Iris pigment epithelial cell (primary cell): ENCODE measurements around the gene ADGRD2.
"Not testable (repeated sequence)": the region's sequence is repeated elsewhere in the genome, so short reads cannot be mapped to it uniquely, and the experiment has no call there.

Experiments
- DNase-seq: peaks from one replicate; pipeline ENCODE4 v3.0.0-alpha.2; 2011; ENCODE audit warnings: low read depth

ADGRD2 gene

DNA sequence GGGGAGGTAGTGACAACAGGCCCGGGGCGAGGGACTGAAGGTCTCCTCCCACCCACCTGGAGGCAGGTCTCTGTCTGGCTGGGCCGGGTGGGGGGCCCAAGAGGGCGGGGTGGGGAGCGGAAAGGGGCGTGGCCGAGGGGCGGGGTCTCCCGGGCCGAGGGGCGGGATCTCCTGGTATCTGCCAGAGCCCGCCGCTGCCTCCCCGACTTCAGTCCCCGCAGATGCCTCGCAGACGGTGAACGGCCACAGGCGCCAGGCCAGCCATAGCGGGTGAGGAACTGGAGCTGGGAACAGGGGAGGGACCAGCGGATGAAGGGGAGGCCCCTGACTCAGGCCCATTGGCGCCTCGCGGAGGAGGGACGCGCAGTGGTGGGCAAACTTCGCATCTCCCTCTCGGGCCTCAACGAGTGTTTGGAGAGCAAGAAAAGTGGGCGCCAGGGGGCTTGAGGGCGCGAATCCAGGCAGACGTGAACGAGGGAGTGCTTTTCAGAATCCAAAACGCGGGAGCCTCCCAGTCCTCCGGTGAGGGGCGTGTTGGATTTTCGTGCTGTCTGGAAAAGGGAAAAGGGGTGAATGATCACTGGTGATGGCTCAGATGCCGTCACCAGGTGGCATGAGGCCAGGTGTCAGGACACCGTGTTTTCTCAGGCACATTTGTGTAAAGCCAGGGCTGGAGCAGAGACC is at the start of gene ADGRD2:
Gene ADGRD2, plus strand, starts transcription at position 211 of the 684 bp plus-strand sequence. CDS start 1,216 bp downstream, outside the sequence.
- peak; percentile 8 for DNase-seq

- no peak for DNase-seq
These were observed 47.0 kb upstream of the ADGRD2 start for GRCh38 chr9:124403246-124403645.

DNA sequence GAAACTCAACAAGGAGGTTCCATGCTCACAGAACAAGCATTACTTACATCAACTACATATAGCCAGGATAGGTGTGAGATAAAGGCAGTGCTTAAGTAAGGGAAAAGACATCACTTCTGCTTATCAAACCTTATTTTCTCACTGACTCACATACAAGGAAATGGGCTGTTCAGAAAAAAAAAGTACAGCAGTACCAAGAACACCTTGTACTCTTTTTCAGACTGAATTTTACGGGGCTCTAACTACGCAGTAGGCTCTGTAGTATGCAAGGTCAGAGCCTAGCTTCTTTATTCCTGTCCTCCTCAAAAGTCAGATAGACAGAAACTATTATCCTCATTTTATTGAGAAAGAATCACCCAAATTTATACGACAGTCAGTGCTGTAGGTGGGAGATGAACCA is 40.8 kb upstream of the ADGRD2 start:
- DNase-seq, result no peak

DNA sequence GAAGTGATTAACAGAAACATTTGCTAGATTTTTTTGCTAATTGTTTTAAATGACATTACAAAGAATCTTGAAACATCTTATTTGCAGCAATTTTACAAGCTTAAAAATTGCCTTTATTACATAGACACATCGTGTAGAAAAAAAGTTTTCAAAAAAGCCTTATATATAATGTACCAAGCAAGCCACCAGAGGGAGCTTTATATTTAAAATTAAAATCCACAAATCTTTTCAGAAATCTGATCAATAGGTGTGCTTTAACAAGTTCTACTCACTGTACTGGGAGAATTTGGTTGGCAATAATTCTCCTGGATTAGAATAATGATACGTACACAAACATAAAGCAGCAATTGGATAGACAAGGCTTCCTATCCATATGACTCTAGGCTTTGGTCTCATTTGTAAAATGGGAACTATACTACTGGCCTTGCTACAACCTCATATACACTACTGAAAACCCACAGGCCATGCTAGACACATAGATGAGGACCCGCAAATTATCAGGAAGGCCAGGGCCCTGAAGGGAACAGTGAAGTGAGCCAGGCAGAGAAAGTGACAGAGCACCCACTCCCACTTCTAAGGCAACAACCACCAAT is 39.8 kb upstream of the ADGRD2 start:
- no peak for DNase-seq

GRCh38 chr9:124411514-124412227 is 38.6 kb upstream of the ADGRD2 start:
- DNase-seq, result peak; percentile 91

GRCh38 chr9:124412228-124412575 is 38.0 kb upstream of the ADGRD2 start:
- DNase-seq, result peak; percentile 36

- no peak for DNase-seq
These were observed 35.6 kb upstream of the ADGRD2 start for GRCh38 chr9:124414612-124415011.

DNA sequence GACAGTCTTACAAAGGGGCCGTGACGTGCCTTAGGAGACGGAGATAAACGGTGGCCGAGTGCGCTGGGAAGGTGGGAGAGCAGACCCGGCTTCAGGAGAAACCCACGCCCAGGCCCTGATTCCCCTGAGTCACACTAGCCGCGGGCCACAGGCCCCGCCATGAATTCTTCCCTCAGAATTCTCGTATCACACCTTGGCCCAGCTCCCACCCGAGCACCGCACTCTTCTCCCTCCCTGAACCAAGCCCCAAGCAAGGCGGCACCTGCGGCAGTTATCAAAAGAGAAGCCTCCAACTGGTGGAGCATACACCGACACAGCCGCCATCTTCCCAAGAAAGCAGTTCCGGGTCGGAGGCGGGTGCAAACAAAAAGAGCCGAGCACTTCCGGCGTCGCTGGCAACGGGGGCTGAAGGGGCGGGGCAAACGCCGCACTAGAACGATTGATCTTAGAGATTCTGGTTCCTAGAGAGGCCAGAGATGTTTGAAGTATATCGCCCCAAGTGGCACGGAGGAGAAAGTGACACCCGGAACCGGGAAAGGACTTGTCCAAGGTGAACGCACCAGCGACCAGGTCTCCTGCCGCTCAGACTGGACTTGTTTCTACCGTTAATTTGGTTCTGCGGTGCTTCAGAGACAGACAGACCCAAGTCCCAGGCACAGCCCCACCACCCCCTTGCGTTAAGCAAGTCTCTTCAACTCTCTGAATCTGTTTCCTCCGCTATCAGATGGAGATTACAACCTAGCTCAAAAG is 35.0 kb upstream of the ADGRD2 start, which contains the start of gene PSMB7:
Gene PSMB7, minus strand, starts transcription at position 341 of the 750 bp plus-strand sequence. Its CDS starts 17 bp downstream, at position 324.
- DNase-seq, result peak; percentile 97

DNA sequence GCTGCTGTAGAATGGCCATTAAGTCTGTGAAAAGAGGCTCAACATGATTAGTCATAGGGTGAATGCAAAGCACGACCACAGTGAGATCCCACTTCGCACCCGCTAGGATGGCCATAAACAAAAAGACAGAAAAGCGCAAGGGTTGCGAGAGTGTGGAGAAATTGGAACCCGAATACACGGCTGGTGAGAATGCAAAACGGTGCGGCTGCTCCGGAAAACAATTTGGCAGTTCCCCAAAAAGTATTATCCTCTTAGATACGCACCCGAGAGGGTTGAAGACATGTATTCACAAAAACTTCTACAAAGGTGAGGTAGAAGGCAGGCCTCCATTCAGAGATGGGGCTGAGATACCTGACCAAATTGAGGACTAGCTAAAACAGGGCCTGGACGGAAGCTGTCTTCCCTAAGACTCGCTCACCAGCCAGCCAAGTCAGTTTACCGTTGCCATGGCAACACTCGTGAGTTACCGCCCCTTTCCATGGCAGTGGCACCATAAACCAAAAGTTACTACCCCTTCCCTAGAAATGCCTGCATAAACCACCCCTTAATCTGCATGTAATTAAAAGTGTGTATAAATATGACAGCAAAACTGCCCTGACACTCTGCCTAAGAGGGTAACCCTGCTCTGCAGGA is 34.3 kb upstream of the ADGRD2 start:
- no peak for DNase-seq

- DNase-seq, result no peak
These were observed 30.3 kb upstream of the ADGRD2 start for GRCh38 chr9:124419832-124420489.

DNA sequence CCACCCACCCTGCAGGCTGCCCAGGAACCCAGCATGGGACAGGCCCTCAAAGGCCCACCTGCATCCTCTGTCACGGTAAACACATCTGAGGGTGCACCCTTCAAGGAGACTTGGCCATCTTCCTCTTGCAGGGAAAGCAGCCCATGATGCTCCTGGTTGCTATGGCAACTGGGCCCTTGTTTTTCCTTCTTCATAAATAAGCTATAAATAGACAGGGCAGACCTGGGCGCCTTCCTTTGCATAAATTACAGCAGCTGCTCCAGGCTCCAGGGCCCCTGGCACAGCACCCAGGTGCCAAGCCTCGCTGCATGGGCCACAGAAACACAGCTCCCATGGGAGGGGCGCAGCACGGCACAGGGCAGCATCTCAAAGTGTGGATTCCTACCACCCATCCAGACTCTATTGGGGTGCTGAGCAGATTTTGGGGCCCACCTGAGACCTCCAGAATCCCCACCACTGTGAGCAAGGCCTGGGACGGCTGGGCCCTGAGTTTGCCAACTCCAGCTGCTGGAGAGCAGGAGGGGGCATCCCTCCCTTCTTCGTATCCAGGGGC is 29.2 kb upstream of the ADGRD2 start:
- DNase-seq, result peak; percentile 8

DNA sequence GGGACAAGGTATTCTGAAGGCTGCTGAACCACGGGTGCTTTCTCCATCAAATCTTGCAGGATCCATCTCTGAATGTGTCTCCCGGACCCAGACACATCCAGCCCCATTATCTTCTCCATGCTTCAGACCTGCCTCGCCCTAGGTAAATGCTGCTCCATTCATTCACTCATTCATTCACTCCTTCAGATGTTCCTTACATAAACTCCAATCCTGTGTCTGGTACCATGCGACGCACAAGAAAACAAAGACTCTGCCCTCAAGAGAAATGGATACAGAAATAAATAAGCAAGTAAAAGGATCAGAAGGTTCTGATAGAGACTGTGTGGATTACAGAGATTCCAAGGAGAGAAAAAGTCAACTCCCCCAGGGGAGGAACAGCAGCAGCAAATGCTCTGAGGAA is 27.1 kb upstream of the ADGRD2 start:
- DNase-seq, result no peak

DNA sequence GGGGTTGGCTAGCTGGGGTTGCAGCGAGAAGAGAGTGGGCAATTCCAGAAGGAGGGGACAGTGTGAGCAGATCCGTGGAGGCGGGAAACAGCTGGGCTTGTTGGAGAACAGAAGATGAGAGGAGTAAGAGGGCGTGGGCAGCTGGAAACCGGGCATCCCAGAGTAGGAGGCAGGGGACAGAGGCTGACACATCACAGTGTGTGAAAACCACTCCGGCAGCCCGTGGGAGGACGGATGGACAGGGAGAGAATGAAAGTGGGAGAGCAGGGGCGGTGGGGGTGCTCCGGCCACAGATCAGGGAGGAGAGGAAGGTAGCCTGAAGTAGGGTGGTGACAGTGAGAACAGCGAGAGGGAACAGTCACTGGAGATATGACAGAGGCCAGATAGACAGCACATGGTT is 26.7 kb upstream of the ADGRD2 start:
- no peak for DNase-seq

- DNase-seq, result not testable (repeated sequence)
These were observed 24.5 kb upstream of the ADGRD2 start for GRCh38 chr9:124425733-124426132.

- no peak for DNase-seq
These were observed 23.9 kb upstream of the ADGRD2 start for GRCh38 chr9:124426361-124426760.

- DNase-seq, result no peak
These were observed 23.0 kb upstream of the ADGRD2 start for GRCh38 chr9:124427281-124427680.

DNA sequence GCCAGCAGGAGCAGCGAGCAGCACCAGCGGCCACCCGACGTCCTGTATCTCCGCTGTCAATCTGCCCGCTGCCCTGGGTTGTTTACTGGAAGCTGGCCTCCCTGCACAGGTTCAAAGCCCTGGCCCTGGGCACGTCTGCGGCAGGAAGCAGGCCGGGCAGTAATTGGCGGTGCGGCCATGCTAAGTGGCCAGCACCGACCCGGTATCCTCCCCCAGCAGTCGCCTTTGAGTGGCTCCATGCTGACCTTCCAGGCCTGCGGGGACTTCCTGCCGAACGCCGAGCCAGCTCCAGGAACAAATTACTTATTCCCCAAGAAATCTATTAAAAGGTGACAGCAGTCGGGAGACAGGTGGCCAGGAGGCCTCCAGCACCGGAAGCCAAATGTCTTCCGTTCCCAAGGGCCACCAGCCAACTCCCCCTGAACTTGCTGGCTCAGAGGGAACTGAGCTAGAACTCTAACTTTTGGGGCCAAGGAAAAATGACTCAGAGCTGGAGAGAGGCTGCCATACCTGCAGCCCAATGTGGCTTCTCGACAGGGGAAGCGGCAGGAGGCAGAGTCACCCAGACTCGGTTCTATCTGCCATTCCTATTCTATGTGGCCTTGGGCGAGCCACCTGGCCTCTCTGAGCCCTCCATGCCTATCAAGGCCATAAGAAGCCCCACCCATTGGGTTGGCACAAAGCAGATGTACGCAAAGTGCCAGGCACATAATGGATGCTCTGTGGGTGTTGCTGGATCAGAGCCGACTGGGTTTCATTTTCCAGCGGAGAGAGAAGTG is 21.3 kb upstream of the ADGRD2 start:
- DNase-seq, result no peak

DNA sequence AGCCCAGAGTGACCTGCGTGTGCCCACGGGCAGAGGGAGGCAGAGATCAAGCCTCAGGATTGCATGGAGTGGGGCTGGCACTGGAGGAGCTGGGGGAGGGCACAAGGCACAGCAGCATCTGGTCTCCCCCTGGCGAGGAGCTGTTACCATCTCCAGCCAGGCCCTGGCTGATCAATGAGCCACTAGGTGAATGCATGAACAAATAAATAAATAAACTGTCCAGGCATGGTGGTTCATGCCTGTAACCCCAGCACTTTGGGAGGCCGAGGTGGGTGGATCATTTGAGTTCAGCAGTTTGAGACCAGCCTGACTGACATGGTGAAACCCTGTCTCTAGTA is 20.8 kb upstream of the ADGRD2 start:
- no peak for DNase-seq

DNA sequence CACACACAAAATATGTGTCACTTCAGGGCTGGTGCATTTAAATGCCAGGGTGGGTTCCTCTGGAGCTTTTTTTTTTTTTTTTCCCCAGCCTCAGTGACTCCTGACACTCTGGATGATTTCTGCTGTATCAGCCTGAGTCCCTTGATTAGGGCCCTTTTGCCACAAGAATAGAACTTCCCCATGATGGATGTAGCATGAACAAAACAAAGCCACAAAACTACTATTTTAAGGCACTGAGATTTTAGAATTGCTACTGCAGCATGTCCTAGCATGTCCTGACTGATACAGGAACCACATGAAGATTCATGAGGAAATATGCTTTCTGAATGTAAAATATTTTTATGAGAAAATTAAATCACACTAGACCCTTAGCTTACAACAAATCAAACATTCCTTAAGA is 13.9 kb upstream of the ADGRD2 start:
- DNase-seq, result no peak

- no peak for DNase-seq
These were observed 13.2 kb upstream of the ADGRD2 start for GRCh38 chr9:124437086-124437485.

GRCh38 chr9:124438091-124438490 is 12.2 kb upstream of the ADGRD2 start:
- DNase-seq, result no peak
